HEK293 (cell line): ENCODE measurements around the gene SLC38A6.

Source experiments
- FEZF1 ChIP-seq: fragments of 450-650 bp; formaldehyde crosslinking; IDR thresholded peaks from 2 replicates; pipeline ENCODE4 v1.5.1; 2016; ENCODE audit warnings: missing biosample characterization, missing genetic modification characterization
- GLI2 ChIP-seq: fragments of 450-650 bp; formaldehyde crosslinking; IDR thresholded peaks from 2 replicates; pipeline ENCODE4; 2017; ENCODE audit warnings: missing biosample characterization, missing genetic modification characterization, low read depth, borderline replicate concordance
- KLF1 ChIP-seq: fragments of 450-650 bp; formaldehyde crosslinking; IDR thresholded peaks from 2 replicates; pipeline ENCODE4 v1.5.1; 2016; ENCODE audit warnings: missing biosample characterization, missing genetic modification characterization
- REPIN1 ChIP-seq: fragments of 450-650 bp; formaldehyde crosslinking; IDR thresholded peaks from 2 replicates; pipeline ENCODE4 v1.5.1; 2017; ENCODE audit warnings: missing biosample characterization, missing genetic modification characterization, low read depth
- REST ChIP-seq: fragments of 450-650 bp; formaldehyde crosslinking; IDR thresholded peaks from 2 replicates; pipeline ENCODE4 v1.5.1; 2016; ENCODE audit warnings: missing biosample characterization, missing genetic modification characterization
- SETDB1 ChIP-seq: IDR thresholded peaks from one replicate; pipeline ENCODE4 v1.6.1; 2017; ENCODE audit warnings: mild to moderate bottlenecking, low read length, moderate library complexity, mixed read lengths; ENCODE audit not compliant: insufficient read length
- SP2 ChIP-seq: fragments of 450-650 bp; formaldehyde crosslinking; IDR thresholded peaks from 2 replicates; pipeline ENCODE4 v1.5.1; 2016; ENCODE audit warnings: missing biosample characterization, missing genetic modification characterization
- ZBTB10 ChIP-seq: fragments of 450-650 bp; formaldehyde crosslinking; IDR thresholded peaks from 2 replicates; pipeline ENCODE4 v1.5.1; 2016; ENCODE audit warnings: missing biosample characterization, missing genetic modification characterization
- ZBTB7A ChIP-seq: fragments of 450-650 bp; formaldehyde crosslinking; IDR thresholded peaks from 2 replicates; pipeline ENCODE4 v1.5.1; 2016; ENCODE audit warnings: low read depth, missing biosample characterization, missing genetic modification characterization
- ZNF148 ChIP-seq: fragments of 450-650 bp; formaldehyde crosslinking; IDR thresholded peaks from 2 replicates; pipeline ENCODE4 v1.5.0; 2017; ENCODE audit warnings: missing biosample characterization, missing genetic modification characterization, borderline replicate concordance
- ZNF18 ChIP-seq: fragments of 450-650 bp; formaldehyde crosslinking; IDR thresholded peaks from 2 replicates; pipeline ENCODE4 v1.5.1; 2016; ENCODE audit warnings: missing biosample characterization, missing genetic modification characterization
- ZNF214 ChIP-seq: fragments of 450-650 bp; formaldehyde crosslinking; IDR thresholded peaks from 2 replicates; pipeline ENCODE4 v1.5.1; 2017; ENCODE audit warnings: missing biosample characterization, mild to moderate bottlenecking, missing genetic modification characterization, borderline replicate concordance
- ZNF26 ChIP-seq: fragments of 450-650 bp; formaldehyde crosslinking; IDR thresholded peaks from 2 replicates; pipeline ENCODE4 v1.5.1; 2016; ENCODE audit warnings: missing biosample characterization, missing genetic modification characterization
- ZNF280D ChIP-seq: fragments of 450-650 bp; formaldehyde crosslinking; IDR thresholded peaks from 2 replicates; pipeline ENCODE4 v1.5.1; 2016; ENCODE audit warnings: missing biosample characterization, missing genetic modification characterization
- ZNF324 ChIP-seq: fragments of 450-650 bp; formaldehyde crosslinking; IDR thresholded peaks from 2 replicates; pipeline ENCODE4 v1.5.1; 2016; ENCODE audit warnings: missing biosample characterization, missing genetic modification characterization
- ZNF404 ChIP-seq: fragments of 450-650 bp; formaldehyde crosslinking; IDR thresholded peaks from 2 replicates; pipeline ENCODE4 v1.5.1; 2017; ENCODE audit warnings: missing biosample characterization, missing genetic modification characterization
- ZNF488 ChIP-seq: fragments of 450-650 bp; formaldehyde crosslinking; IDR thresholded peaks from 2 replicates; pipeline ENCODE4 v1.5.1; 2016; ENCODE audit warnings: missing biosample characterization, missing genetic modification characterization
- ZNF555 ChIP-seq: fragments of 450-650 bp; formaldehyde crosslinking; conservative IDR thresholded peaks from 2 replicates; pipeline ENCODE4 v1.5.1; 2017; ENCODE audit warnings: missing biosample characterization, mild to moderate bottlenecking, missing genetic modification characterization, inconsistent platforms
- ZNF585B ChIP-seq: fragments of 450-650 bp; formaldehyde crosslinking; IDR thresholded peaks from 2 replicates; pipeline ENCODE4 v1.5.1; 2016; ENCODE audit warnings: missing biosample characterization, missing genetic modification characterization
- ZNF747 ChIP-seq: fragments of 450-650 bp; formaldehyde crosslinking; IDR thresholded peaks from 2 replicates; pipeline ENCODE4 v1.5.1; 2016; ENCODE audit warnings: missing biosample characterization, missing genetic modification characterization
- ZNF791 ChIP-seq: fragments of 450-650 bp; formaldehyde crosslinking; IDR thresholded peaks from 2 replicates; pipeline ENCODE4 v1.5.1; 2016; ENCODE audit warnings: missing biosample characterization, missing genetic modification characterization

The SLC38A6 gene

GRCh38 chr14:60980811-60981632, at the start of gene SLC38A6, which contains the start of gene TRMT5 (continued):
- TF ChIP-seq ZBTB7A (tag by site-specific recombination) (0 out of 2 replicates have a peak, but pooled peaks have one; percentile 26), ZNF555 (tag by site-specific recombination) (no peak), ZNF404 (tag by site-specific recombination) (no peak), GLI2 (no peak; the same call in 1 of the 2 replicates), KLF1 (tag by site-specific recombination) (peak; percentile 79), ZNF585B (no peak), ZNF280D (tag by site-specific recombination) (no peak), ZNF18 (tag by site-specific recombination) (no peak), ZBTB10 (tag by site-specific recombination) (no peak), SETDB1 (peak; percentile 38), ZNF747 (tag by site-specific recombination) (no peak), FEZF1 (no peak), SP2 (peak; percentile 66), ZNF324 (tag by site-specific recombination) (peak; percentile 67; the same call in 1 of the 2 replicates), REPIN1 (tag by site-specific recombination) (no peak), ZNF26 (tag by site-specific recombination) (no peak), ZNF488 (no peak), ZNF791 (no peak), ZNF214 (tag by site-specific recombination) (no peak), REST (tag by site-specific recombination) (peak; percentile 99), ZNF148 (tag by site-specific recombination) (no peak)
